T-helper 2 cell treated with Interferon-gamma antibody and Interleukin-4, amounts not matched to agents 100 ng/mL and 5 ng/mL, for 36 hours (primary cell): ENCODE results near the gene VSTM2L. TPM values are rescaled to one million over a fixed set of nuclear protein-coding genes. Genes with fewer than 3 reads are reported as not detected.

Source experiments
- intact Hi-C: fragments of 100-400 bp; cut with micrococcal nuclease; formaldehyde crosslinking; loops from one replicate; pipeline ENCODE4 v1.15.1; 2023
- total RNA-seq: library from RNA; stranded (reverse); gene quantifications from 2 replicates; pipeline ENCODE4 v1.2.3, GENCODE V29; 2022

The VSTM2L gene
- total RNA-seq, 1 donor from 2014 or later, result not detected

- intact Hi-C loops, result no loop called here
These were observed 23.9 kb upstream of the VSTM2L start for GRCh38 chr20:37878835-37879599.

DNA sequence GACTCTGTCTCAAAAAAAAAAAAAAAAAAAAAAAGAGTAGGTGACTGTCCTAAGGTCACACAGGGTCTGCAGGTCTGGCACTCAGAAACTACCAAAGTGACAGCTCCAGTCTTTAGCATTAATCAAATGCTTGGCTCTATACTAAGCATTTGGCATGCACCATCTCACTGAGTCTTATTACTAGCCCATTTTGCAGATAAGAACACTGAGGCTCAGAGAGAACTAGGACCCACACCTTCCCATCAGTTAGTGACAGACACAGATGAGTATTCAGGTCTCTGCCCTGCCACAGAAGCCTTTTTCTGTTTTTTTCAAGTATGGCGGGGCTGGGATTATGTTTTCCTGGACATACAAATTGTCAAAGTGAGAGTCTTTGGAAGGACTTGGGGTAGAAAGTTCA, 23.1 kb upstream of the VSTM2L start:
- intact Hi-C loops, result no loop called here

DNA sequence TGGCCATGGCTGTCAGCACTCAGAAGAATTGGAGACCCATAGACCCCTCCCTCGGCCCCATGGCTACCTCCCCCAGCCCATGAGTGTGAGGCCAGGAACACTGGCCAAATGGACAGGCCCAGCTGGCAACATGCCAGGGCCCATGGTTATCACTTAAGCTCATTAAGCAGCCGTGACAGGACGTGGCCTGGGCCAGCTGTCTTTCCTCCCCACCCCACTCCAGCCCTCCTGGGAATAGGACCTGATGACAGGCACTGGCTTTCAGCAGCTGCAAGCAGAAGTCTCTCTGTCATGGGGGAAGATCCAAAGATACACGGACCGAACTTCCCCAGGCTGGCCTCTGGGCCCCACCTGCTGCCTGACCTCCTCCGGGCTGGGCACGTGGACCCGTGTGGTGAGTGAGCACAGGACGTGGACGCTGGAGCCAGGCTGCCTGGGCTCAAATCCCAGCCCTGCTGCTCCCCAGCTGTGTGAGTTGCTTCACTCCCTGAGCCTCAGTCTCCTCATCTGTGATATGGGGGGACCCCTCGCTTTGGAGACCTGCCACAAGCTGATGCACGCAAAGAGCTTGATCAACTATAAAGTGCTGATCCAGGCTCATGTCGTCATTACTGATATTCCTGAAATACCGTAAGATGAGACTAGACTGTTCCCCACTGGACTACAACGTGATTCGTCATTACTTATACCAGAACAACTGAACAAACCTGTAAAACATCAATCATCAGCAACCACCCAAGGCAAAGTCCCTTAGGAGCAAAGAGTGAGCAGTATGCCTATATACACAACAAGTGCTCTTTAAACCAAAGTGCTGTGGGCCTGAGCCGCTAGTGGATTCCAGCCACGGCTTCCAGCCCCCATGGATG, 22.0 kb upstream of the VSTM2L start:
- intact Hi-C loops, result no loop called here

DNA sequence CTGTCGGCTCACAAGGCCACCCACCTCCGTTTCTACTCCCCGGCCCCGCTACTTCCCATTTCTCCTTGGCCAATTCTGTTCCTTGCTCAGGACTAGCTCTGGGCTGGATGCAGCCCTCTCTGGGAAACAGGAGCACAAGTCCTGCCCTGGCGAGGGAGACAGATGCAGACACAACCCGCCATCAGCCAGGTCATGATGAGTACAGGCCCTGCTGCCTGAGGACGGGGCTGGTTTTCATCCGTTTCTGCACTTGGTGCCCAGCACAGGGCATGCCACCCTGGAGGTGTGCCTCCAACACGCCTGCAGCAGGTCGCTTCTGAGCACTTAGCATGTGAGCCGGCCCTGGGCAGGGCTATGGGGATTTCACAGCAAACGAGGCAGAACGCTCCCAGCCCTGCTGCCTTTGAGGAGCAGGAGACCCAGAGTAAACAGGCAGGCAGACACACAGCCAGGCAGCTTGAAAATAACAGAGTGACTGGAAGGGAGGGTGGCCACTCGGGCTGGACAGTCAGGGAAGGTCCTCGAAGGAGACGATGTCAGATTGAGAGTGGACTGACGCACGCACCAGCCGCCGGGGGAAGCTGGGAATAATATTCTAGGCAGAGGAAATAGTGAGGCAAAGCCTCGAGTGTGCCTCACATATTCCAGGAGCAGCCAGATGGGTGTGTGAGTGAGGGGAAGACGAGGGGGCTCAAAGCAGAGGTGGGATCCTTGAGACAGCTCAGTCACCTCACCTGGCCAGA, 21.2 kb upstream of the VSTM2L start:
- intact Hi-C loops, result no loop called here

- intact Hi-C loops, result no loop called here
These were observed 19.8 kb upstream of the VSTM2L start for GRCh38 chr20:37882961-37883712.

DNA sequence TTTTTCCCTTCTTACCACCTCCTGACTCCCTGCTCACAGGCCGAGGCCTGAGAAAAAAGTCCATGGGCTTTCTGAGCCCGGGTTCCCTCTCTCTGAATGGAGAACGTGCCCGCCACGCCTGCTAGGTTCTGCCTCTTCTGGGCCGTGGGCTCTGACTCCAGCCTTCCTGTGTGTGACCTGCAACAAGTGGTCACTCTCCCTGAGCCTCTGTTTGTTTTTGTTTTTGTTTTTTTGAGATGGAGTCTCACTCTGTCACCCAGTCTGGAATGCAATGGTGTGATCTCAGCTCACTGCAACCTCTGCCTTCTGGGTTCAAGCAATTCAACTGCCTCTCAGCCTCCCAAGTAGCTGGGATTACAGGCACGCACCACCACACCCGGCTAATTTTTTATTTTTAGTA, 17.9 kb upstream of the VSTM2L start:
- intact Hi-C loops, result no loop called here

GRCh38 chr20:37885593-37886503, 17.1 kb upstream of the VSTM2L start:
- intact Hi-C loops, result no loop called here

- intact Hi-C loops, result no loop called here
These were observed 16.1 kb upstream of the VSTM2L start for GRCh38 chr20:37886851-37887297.

DNA sequence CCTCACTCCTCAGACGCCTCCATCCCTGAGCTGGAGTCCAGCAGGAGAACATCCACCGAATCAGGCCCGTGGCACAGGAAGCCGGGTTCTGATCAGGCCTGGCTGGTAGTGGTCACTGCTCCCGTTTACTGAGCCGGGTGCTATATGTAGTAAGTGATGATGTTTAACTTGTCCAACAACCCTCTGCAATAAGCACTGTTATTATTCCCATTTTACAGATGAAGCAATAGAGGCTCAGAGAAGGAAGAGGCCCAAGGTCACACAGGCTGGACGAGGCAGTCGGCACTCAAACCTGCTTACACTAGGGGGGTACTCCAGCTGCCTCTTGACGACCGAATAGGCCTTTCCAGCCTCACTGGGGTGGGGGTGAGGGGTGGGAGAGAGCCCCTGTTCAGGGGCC, 14.3 kb upstream of the VSTM2L start:
- intact Hi-C loops, result no loop called here

DNA sequence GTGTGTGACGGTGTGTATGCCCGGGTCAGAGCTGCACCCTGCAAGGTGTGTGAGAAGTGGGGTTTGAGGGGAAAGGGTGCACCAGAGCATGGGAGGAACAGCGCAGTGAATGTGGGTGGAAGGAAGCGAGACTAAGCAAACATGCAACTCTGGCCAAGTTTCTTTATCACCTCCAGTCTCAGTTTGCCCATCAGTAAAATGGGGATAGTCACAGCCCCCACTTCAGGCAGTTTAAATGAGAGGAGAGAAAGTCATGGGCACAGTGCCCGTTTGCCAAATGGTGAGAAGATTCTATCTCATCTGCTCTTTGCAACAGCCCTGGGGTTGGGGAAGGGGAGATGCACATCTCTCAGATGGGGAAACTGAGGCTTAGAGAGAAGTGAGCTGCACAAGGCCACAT, 12.8 kb upstream of the VSTM2L start:
- intact Hi-C loops, result no loop called here

DNA sequence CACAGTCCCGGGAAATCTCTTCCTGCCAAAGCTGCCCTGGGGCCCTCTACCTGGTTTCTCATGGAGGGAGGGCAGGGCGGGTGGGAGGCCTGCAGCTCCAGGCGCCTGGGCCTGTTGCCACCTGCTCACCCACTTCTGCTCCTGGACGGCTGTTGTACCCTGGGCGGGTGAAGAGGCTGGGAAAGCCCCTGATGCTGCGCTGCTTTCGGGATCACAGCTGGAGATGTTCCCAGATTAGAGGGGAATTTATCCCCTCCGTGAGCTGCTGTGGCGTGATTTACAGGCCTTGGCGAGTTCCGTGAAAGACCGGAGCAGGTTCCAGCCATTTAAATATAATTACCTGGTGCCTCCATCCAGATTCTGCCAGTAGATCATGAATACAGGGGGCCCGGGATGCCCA, 12.3 kb upstream of the VSTM2L start:
- intact Hi-C loops, result no loop called here

DNA sequence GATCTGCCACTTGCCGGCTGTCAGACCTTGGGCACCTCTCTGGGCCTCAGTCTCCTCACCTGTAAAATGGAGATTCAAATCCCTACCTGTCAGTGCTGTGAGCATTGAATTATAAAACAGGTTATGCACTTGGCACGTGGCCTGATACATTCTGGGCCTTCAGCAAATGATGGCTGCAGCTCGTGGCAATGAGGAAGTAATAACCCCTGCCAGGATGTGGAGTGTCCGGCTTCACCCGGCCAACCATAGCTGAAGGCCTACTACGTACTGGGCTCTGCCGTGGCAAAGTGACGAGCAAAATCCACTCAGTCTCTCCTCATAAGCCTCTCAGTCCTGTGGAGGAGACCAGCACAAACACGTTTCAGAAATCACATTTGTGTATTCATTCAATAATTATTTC, 10.9 kb upstream of the VSTM2L start:
- intact Hi-C loops, result no loop called here

GRCh38 chr20:37893566-37894241, 9.2 kb upstream of the VSTM2L start:
- intact Hi-C loops, result no loop called here

DNA sequence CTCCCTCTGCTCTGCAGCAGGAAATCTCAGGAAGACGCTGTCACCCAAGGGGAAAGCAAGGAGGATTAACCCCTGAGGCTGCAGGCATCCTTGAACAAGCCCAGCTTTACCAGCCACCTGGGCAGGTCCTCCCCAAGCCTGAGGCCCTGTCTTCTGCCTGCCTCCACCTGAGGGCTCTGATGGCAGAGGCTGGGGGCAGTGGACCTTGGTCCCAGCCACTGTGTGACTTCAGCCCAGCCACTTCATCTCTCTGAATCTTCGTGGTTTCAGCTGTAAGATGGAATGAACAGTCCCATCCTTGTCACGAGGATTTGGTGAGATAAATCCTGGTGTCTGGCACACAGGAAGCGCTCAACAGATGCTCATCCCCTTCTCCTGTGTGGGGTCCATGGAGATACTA, 8.5 kb upstream of the VSTM2L start:
- intact Hi-C loops, result no loop called here

DNA sequence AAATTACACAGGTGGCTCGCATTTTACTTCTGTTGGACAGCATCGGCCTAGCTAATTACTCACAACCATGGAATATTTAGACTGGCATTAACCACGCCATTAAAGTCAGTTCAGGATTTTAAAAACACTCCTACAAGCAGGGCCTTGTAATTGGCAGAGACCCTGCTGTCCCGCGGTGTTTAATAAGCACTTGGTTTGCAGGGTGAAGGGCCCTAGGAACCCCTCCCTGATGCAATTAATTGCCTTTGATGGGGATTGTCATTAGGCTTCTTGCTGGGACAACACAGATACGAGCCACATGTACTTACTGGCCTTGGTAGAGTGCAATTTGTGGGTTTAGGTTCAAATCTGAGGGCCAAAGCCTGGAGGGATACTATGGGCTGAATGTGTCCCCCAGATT, 7.8 kb upstream of the VSTM2L start:
- intact Hi-C loops, result no loop called here

- intact Hi-C loops, result no loop called here
These were observed 5.9 kb upstream of the VSTM2L start for GRCh38 chr20:37896932-37897548.

GRCh38 chr20:37898233-37899104, 4.5 kb upstream of the VSTM2L start:
- intact Hi-C loops, result no loop called here
